ENCODE measurements around the gene TMEM183A. TPM values are rescaled to one million over a fixed set of nuclear protein-coding genes. Genes with fewer than 3 reads are reported as not detected.

Gene TMEM183A
- total and polyA plus RNA-seq, 2 of the 4 experiments (the other 2 are of a cell fraction) = 56.8 to 63.1 TPM

- ATAC-seq (ENCODE audit: low read depth) (no peak), DNase-seq (no peak)
- WGBS, 2 experiments (ENCODE audit: extremely low coverage in 2 of 2, insufficient read length in 1 of 2) = 75% methylated on average over 7 of the region's 15 CpGs; no CpG with 5 or more reads in 1 of the 2 experiments
- Histone ChIP-seq H3K4ac (ENCODE audit: low read depth, low read length) (no peak overlapping the region), H3K4me3 (ENCODE audit: insufficient read depth, low read depth, low read length) (no peak overlapping the region), H2BK20ac (ENCODE audit: low read depth, low read length) (no peak overlapping the region), H3K9me1 (ENCODE audit: insufficient read depth, low read length) (0 out of 2 replicates have a peak, but pooled peaks cover 5% of the 10 kb centered on the region), H2AFZ (replicated peaks; ENCODE audit: low read length, poor library complexity) (no peak overlapping the region), H2BK120ac (ENCODE audit: low read depth, low read length) (no peak overlapping the region), H3K4me1 (ENCODE audit: control insufficient read depth, insufficient read depth, low read length) (peaks cover 19% of the 10 kb centered on the region), H3K4me2 (ENCODE audit: low read depth, low read length) (no peak overlapping the region), H4K20me1 (ENCODE audit: insufficient read depth, low read length) (peaks cover 18% of the 10 kb centered on the region), H2BK5ac (ENCODE audit: low read depth, low read length, poor library complexity, severe bottlenecking) (no peak overlapping the region), H3K56ac (ENCODE audit: extremely low read depth, insufficient read depth, low read length) (no peak overlapping the region), H4K5ac (ENCODE audit: low read depth, low read length) (no peak overlapping the region), H3K79me1 (ENCODE audit: low read depth in 1 of 2, low read length in 2 of 2) (peaks cover 0 to 9% of the 10 kb centered on the region in 2 experiments; a peak in 2 of 4 replicates), H3K14ac (replicated peaks; ENCODE audit: low read depth, low read length) (no peak overlapping the region), H3K9me3 (ENCODE audit: control insufficient read depth, insufficient read depth, low read length) (no peaks in the 10 kb centered on the region), H3K27me3 (ENCODE audit: control insufficient read depth, insufficient read depth, low read length) (no peaks in the 10 kb centered on the region), H2AK9ac (replicated peaks; ENCODE audit: low read depth, low read length, poor library complexity) (no peak overlapping the region), H4K8ac (ENCODE audit: low read depth in 2 of 2, low read length in 2 of 2) (no peak overlapping the region), H3K9ac (ENCODE audit: low read depth, low read length) (no peak overlapping the region), H3K36me3 (ENCODE audit: control insufficient read depth, insufficient read depth, low read length) (no peaks in the 10 kb centered on the region), H2BK15ac (ENCODE audit: low read depth, low read length) (no peak overlapping the region), H3K27ac (ENCODE audit: insufficient read depth, low read length) (no peak overlapping the region), H3K18ac (ENCODE audit: low read depth, low read length) (no peak overlapping the region), H4K91ac (ENCODE audit: insufficient read depth, low read depth, low read length) (no peak overlapping the region), H2AK5ac (ENCODE audit: low read depth, low read length) (no peak overlapping the region), H3K23ac (ENCODE audit: low read depth, low read length) (no peak overlapping the region)
- dilution Hi-C loops (cut with HindIII; ENCODE audit: low sequenced_read_pairs, unreplicated experiment) (no loop called here), in situ Hi-C loops (cut with MboI; ENCODE audit: low sequenced_read_pairs) (loop anchor here (5.0 kb wide), 1 partner anchor 182 kb away; no protein-coding TSS in a partner anchor), intact Hi-C loops (cut with micrococcal nuclease) (loop anchor here (5.0 to 10.0 kb wide), 3 partner anchors 82 to 449 kb away; no protein-coding TSS in a partner anchor)
- no TSS peak for BruUV-seq (replicated peaks)
- ChIA-PET POLR2A (ENCODE audit: unreplicated experiment) (no interaction called here), CTCF (interaction anchor here (1.1 to 7.2 kb wide), 2 partner anchors 181 to 234 kb away, joined by 3 to 49 read pairs; no protein-coding TSS in a partner anchor)
- TF ChIP-seq ELK1 (IDR thresholded peaks at IDR 0.05; ENCODE audit: borderline replicate concordance, low read depth, low read length) (no peak), CEBPB (IDR thresholded peaks at IDR 0.05; ENCODE audit: low read depth, low read length) (no peak), USF2 (IDR thresholded peaks at IDR 0.05; ENCODE audit: low read depth, low read length) (no peak), RCOR1 (IDR thresholded peaks at IDR 0.05; ENCODE audit: insufficient replicate concordance, low read length) (no peak), MAZ (IDR thresholded peaks at IDR 0.05; ENCODE audit: borderline replicate concordance, low read depth, low read length) (no peak), RFX5 (IDR thresholded peaks at IDR 0.05; ENCODE audit: low read depth, low read length) (no peak), CTCF (conservative IDR thresholded peaks at IDR 0.05; ENCODE audit: low read depth, low read length) (no peak), BHLHE40 (IDR thresholded peaks at IDR 0.05; ENCODE audit: low read depth, low read length) (no peak), CHD1 (IDR thresholded peaks at IDR 0.05; ENCODE audit: low read depth, low read length) (no peak)
These were observed 28.2 kb downstream of the TMEM183A start for GRCh38 chr1:203035111-203036000.
